Right kidney (tissue), 1 donor: Measurements from ENCODE around the gene KIF1A.

Experiments
- DNase-seq: peaks from one replicate; pipeline ENCODE4 v3.0.0-alpha.2; 2016

Gene KIF1A

DNA sequence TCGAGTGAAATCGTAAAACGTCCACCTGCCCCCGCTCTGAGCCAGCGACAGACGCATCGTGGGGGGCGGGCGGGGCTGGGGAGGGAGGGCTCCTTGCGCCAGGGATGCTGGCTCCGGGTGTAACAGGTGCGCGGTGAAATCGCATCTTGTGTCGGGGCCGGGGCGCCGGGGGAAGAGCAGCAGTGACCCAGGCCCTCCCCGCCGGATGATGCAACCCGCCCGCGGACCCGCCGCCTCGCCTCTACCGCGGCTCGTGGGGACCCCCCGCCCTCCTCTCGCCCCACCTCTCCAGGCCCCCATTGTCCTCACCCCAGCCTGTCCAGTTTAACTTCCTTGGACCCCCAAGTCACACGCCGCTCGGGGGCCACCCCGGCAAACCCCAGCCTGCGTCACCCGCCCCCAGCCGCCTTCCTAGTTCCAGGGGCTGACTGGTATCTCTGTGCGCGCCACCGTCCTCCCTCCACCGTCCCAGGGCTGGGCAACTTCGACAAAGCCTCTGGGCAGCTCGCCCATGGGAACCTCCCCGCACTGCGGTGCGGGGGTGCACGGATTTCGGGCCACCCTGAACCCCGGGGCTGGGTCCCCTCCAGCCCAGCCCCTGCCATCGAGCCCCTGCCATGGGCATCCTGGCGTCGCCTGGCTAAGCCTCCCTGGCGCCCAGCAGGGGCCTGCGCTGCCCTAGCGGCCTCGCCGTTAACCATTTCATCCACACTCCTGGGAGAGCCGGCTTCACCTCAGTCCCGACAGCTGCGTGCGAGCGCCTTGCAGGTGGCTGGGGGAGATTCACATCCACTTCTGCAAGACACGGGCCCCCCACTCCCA, 799 bp upstream of the KIF1A start:
- DNase-seq: peak; percentile 74

- DNase-seq: peak; percentile 74
Measured at GRCh38 chr2:240819126-240819857, 727 bp downstream of the KIF1A start.

- DNase-seq: peak; percentile 46
Measured at GRCh38 chr2:240818293-240819125, 1.5 kb downstream of the KIF1A start.

GRCh38 chr2:240817496-240818292, 2.3 kb downstream of the KIF1A start:
- no peak for DNase-seq

DNA sequence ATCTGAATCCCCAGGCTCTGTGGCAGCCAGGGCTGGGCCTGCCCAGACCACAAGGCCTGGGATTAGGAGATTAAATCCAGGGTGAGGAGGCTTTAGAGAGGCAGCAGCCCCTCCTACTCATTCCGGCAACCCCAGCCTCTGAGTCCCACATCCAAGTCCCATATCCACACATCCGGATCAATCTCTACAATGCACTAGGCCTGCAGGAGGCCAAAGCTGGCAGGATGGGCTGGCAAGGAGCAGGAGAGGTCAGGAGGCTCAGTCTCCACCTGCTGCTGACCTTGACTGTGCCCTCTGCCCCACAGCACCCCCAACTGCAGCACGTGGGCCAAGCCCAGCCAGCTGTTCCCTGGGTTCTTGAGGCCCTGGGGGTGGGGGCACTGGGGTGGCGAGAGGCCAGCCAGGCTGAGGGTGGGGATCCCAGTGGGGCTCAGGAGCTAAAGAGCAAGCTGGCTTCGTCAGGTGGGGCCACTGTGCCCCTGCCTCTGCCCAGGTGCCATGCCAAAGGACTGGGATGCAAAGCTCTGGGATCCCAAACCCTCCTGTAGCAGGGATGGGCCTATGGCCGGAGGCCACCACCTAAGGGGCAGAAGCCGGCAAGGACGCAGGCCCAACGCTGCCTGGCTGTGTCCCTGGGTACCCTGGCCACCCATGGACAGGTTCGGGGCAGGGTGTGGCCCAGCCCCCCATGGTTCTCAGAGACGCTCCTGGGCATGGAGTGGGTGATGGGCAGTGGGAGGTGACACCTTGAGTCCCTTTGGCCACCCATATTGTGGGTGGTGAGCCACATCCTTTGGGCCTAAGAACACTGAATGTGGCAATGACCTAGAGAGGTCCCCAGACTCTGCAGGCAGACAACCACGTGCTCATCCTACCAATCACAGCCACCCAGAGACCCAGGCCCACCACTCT, 3.2 kb downstream of the KIF1A start:
- no peak for DNase-seq

DNA sequence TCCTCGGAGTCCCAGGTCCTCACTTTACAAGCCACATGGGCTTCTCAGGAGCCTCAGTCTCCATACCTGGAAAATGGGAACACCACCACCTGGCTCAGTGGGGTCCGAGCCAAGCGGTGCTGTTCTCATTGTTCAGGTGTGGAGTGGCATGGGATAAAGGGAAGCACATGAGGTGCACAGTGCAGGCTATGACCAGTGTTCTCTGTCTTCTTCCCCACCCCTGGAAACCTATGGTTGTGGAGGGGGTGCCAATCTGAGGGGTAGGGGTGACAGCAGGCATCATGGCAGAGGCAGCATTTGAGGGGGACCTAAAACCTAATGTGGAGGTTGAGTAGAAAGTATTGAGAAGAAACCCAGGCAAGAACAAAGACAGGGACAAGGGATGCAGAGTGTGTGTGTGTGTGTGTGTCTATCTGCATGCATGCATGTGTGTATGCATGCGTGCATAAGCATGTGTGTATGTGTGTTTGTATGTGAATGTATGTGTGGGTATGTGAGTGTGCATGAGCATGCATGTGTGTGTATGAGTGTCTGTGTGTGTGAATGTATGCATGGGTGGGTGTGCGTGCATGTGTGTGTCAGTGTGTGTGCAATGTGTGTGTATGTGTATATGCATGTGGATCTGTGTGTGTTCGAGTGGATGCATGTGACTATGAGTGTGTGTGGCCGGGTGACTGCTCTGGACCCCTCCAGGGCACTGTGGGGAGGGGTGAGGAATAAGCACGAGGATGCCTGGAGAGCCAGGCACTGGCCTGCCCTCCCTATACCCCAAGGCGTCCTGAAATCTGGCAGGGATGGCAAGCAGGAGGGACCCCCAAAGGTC, 4.0 kb downstream of the KIF1A start:
- no peak for DNase-seq

GRCh38 chr2:240814946-240815760, 4.9 kb downstream of the KIF1A start:
- no peak for DNase-seq

GRCh38 chr2:240814280-240814679, 5.7 kb downstream of the KIF1A start:
- DNase-seq: no peak

DNA sequence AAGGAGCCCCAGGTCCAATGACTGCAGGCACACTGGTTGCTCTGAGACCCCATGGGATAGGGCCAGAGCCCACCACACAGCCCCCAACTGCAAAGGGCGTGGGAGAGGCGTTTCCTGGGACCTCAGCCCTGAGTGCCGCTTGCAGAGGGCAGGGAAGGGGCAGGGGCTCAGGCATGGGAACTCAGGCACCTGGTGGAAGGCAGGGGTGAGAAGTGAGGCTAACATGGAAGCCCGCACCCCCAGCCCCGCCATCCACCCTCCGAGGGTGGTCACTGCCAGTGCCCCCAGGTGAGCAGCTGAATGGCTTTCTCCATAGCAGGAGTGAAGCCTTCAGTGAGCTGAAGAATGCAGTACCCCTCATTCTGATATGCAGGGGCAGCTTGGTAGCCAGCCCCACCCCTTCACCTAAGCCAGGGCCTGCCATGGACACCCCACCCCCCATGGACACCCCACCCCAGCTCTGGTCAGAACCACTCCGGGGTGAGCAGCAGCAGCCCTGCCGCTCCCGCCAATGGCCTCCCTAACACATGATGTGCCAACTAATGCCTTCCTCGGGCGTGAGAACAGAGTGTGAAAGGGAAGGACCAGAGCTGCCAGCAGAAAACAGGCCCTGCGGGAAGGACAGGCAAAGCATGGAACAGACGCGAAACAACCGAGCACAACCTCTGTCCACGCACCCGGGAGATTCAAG, 6.6 kb downstream of the KIF1A start:
- no peak for DNase-seq

GRCh38 chr2:240812721-240813120, 7.3 kb downstream of the KIF1A start:
- no peak for DNase-seq

- no peak for DNase-seq
Measured at GRCh38 chr2:240812301-240812680, 7.7 kb downstream of the KIF1A start.

DNA sequence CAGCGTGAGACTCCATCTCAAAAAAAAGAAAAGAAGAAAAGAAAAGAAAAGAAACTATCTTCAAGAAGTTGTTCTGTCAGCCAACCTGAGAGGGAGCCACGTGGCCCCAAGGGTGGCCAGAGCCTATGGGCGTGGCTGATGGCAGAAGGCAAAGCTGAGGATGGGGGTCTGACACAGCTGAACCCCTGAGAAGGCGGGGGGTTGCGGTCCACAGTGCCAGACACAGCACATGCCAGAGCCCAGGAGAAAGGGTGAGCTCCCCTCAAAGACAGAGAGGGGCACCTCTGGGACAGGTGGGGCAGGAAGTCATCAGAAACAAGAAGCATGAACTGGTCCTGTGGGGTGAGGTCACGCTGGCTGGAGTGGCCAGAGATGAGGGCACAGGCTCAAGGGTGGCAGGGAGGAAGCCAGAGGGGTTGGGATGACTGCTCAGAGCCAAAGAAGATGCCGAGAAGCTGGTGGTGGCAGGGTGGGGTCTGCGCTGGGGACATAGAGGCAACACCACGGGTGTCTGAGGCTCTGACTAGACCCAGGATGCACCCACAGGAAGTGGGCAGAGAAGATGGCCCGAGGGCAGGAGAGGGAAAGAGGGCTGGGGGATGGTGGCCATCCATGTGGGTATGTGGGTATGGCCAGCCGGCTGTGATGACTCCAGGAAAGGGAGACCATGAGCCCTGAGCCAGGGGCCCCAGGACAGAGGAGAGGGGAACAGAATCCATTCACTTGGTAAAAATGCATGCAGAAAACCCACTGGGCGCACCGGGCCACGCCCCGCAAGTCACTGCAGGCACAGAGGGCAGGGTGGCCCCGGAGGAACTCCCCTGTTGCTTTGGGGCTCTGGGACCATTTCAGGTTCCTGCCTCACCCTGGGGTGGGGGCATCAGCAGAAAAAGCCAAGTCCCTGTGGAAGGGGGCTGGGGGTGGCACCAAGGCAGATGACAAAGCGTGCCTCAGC, 8.4 kb downstream of the KIF1A start:
- no peak for DNase-seq

DNA sequence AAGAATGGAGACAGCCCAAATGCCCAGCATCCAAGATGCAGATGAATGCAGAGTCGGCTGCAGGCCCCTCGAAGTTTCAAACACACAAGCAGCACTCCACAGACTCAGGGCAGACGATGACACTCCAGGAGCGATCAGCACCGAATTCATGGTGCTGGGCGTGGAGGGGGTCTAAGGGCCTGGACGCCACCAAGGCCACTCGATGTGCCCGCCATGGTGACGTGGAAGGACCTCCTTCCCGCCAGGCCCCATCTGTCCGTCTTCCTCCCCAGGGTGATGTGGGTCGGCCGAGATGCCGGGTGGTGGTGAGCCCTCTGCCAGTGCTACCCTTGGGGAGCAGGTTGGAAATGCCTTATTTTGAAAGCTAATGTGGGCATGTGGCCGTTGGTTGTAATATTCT, 9.4 kb downstream of the KIF1A start:
- DNase-seq: no peak

DNA sequence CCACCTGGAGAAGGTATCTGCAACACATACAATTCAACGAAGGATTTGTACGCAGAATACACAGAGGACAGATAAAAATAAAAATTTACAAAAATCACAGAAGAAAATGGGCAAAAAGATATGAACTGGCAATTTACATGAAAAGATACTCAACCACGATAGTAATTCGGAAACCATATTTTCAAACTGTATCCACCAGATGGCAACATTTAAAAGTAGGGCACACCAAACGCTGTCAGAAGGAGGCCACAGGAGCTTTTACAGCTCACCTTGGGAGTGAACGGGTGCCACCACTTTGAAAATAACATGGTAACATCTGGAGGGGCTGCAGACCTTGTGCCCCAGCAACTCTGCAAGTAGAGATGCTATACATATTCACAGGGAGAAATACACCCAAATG, 9.8 kb downstream of the KIF1A start:
- DNase-seq: no peak

- DNase-seq: no peak
Measured at GRCh38 chr2:240809276-240809675, 10.7 kb downstream of the KIF1A start.

- DNase-seq: no peak
Measured at GRCh38 chr2:240806459-240806858, 13.6 kb downstream of the KIF1A start.

- no peak for DNase-seq
Measured at GRCh38 chr2:240806006-240806405, 14.0 kb downstream of the KIF1A start.
